Neural progenitor cell (in vitro differentiated cells): Measurements from ENCODE around the gene PCLAF. TPM values are rescaled to one million over a fixed set of nuclear protein-coding genes. Genes with fewer than 3 reads are reported as not detected.
A peak's percentile ranks its signal among the peaks of the same experiment; 100 is the strongest.
"Not testable (repeated sequence)": the region's sequence is repeated elsewhere in the genome, so short reads cannot be mapped to it uniquely, and the experiment has no call there.

Experiments used
- DNase-seq: peaks from one replicate; pipeline ENCODE4 v3.0.0-alpha.2; 2016; ENCODE audit warnings: low spot score
- H2AFZ ChIP-seq: fragments of 200-600 bp; sonication (generic); replicated peaks from 2 replicates; pipeline ENCODE4 v1.6.1; 2016; ENCODE audit warnings: antibody characterized with exemption
- H3F3A ChIP-seq: fragments of 200-600 bp; sonication (generic); 2 replicates; pipeline ENCODE4 v1.6.1; 2016; ENCODE audit warnings: antibody characterized with exemption, low read depth
- H3K27ac ChIP-seq: fragments of 200-600 bp; sonication (generic); 2 replicates; pipeline ENCODE4 v1.5.1; 2016; ENCODE audit warnings: mild to moderate bottlenecking
- H3K27me3 ChIP-seq: fragments of 200-600 bp; sonication (generic); 2 replicates; pipeline ENCODE4 v1.6.1; 2016; ENCODE audit warnings: mild to moderate bottlenecking, moderate library complexity
- H3K36me3 ChIP-seq: fragments of 200-600 bp; sonication (generic); 2 replicates; pipeline ENCODE4 v1.5.1; 2016
- H3K4me1 ChIP-seq: fragments of 200-600 bp; sonication (generic); 2 replicates; pipeline ENCODE4 v1.6.1; 2016; ENCODE audit warnings: mixed run types
- H3K4me2 ChIP-seq: fragments of 200-600 bp; sonication (generic); 2 replicates; pipeline ENCODE4 v1.6.1; 2016
- H3K4me3 ChIP-seq: fragments of 200-600 bp; sonication (generic); 2 replicates; pipeline ENCODE4 v1.5.1; 2016
- H3K79me2 ChIP-seq: fragments of 200-600 bp; sonication (generic); 2 replicates; pipeline ENCODE4 v1.6.1; 2016; ENCODE audit warnings: low read depth
- H3K9ac ChIP-seq: fragments of 200-600 bp; sonication (generic); 2 replicates; pipeline ENCODE4 v1.6.1; 2016
- H3K9me3 ChIP-seq: fragments of 200-600 bp; sonication (generic); 2 replicates; pipeline ENCODE4 v1.5.1; 2016; ENCODE audit warnings: low read depth
- H4K20me1 ChIP-seq: fragments of 200-600 bp; sonication (generic); 2 replicates; pipeline ENCODE4 v1.6.1; 2016; ENCODE audit warnings: low read depth
- H3K27ac Mint-ChIP-seq: 3 replicates; pipeline ENCODE4 v1.8.0; 2021; ENCODE audit warnings: mixed read lengths
- H3K27me3 Mint-ChIP-seq: 2 replicates; pipeline ENCODE4 v1.8.0; 2022; ENCODE audit warnings: low read depth, mild to moderate bottlenecking, inconsistent platforms, moderate library complexity, mixed read lengths; ENCODE audit not compliant: insufficient read depth
- H3K36me3 Mint-ChIP-seq: 3 replicates; pipeline ENCODE4 v1.8.0; 2021; ENCODE audit warnings: mixed read lengths
- H3K4me1 Mint-ChIP-seq: 3 replicates; pipeline ENCODE4 v1.8.0; 2021; ENCODE audit warnings: mixed read lengths
- H3K4me3 Mint-ChIP-seq: 3 replicates; pipeline ENCODE4 v1.8.0; 2021; ENCODE audit warnings: mild to moderate bottlenecking, moderate library complexity, mixed read lengths
- H3K9me3 Mint-ChIP-seq: 3 replicates; pipeline ENCODE4 v1.8.0; 2020; ENCODE audit warnings: mixed read lengths
- EZH2 ChIP-seq: fragments of 200-600 bp; sonication (generic); IDR thresholded peaks from 2 replicates; pipeline ENCODE4 v1.6.1; 2017; ENCODE audit warnings: antibody characterized with exemption, mild to moderate bottlenecking, moderate library complexity
- EZH2phosphoT487 ChIP-seq: fragments of 200-600 bp; sonication (generic); IDR thresholded peaks from 2 replicates; pipeline ENCODE4 v1.6.1; 2017; ENCODE audit warnings: antibody characterized with exemption
- total RNA-seq: library from RNA; depleted of rRNA; stranded (reverse); fragments of >200 nt; gene quantifications from 2 replicates; pipeline ENCODE4 v1.2.3, GENCODE V29; 2015; ENCODE audit warnings: low replicate concordance
- TF ChIP-seq, protein P1 (sequence below): fragments of 200-600 bp; sonication (generic); IDR thresholded peaks from 2 replicates; pipeline ENCODE4 v1.5.1; 2017; ENCODE audit warnings: antibody characterized with exemption, mild to moderate bottlenecking

PCLAF gene
- total RNA-seq, 1 donor from 2014 or later: 220 TPM

DNA sequence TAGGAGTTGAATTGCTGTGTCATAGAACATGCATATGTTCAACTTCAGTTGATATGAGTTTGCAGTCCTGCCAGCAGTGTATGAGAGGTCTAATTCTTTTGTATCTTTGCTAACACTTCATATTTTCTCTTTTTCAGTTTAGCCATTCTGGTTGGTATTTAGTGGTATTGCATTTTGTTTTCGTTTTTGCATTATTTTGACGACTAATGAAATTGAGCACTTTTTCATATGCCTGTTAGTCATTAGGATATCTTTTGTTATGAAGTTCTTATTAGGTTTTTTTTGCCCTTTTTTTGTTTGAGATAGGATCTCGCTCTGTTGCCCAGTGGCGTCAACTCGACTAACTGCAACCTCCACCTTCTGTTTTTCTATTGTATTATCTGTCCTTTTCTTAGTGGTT is 15.5 kb upstream of the PCLAF start:
- Histone ChIP-seq H3K79me2 (no peaks in the 10 kb centered on the region), H2AFZ (no peak overlapping the region), H3K4me3 (no peak overlapping the region), H3K4me2 (no peak overlapping the region), H3K4me1 (no peaks in the 10 kb centered on the region), H4K20me1 (no peaks in the 10 kb centered on the region), H3K27ac (no peak overlapping the region), H3K27me3 (no peaks in the 10 kb centered on the region), H3F3A (no peaks in the 10 kb centered on the region), H3K9ac (no peak overlapping the region), H3K36me3 (peaks cover 11% of the 10 kb centered on the region), H3K9me3 (no peaks in the 10 kb centered on the region)
- H3K27me3 Mint-ChIP-seq: no peaks in the 10 kb centered on the region
- H3K9me3 Mint-ChIP-seq: no peaks in the 10 kb centered on the region
- no peak for DNase-seq
- H3K36me3 Mint-ChIP-seq: peaks cover 17% of the 10 kb centered on the region
- no peaks in the 10 kb centered on the region for H3K4me1 Mint-ChIP-seq
- TF ChIP-seq, protein P1, sequence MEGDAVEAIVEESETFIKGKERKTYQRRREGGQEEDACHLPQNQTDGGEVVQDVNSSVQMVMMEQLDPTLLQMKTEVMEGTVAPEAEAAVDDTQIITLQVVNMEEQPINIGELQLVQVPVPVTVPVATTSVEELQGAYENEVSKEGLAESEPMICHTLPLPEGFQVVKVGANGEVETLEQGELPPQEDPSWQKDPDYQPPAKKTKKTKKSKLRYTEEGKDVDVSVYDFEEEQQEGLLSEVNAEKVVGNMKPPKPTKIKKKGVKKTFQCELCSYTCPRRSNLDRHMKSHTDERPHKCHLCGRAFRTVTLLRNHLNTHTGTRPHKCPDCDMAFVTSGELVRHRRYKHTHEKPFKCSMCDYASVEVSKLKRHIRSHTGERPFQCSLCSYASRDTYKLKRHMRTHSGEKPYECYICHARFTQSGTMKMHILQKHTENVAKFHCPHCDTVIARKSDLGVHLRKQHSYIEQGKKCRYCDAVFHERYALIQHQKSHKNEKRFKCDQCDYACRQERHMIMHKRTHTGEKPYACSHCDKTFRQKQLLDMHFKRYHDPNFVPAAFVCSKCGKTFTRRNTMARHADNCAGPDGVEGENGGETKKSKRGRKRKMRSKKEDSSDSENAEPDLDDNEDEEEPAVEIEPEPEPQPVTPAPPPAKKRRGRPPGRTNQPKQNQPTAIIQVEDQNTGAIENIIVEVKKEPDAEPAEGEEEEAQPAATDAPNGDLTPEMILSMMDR: no peak
- TF ChIP-seq EZH2phosphoT487: no peak
- TF ChIP-seq EZH2: no peak
- no peak overlapping the region for H3K4me3 Mint-ChIP-seq
- H3K27ac Mint-ChIP-seq: no peak overlapping the region

DNA sequence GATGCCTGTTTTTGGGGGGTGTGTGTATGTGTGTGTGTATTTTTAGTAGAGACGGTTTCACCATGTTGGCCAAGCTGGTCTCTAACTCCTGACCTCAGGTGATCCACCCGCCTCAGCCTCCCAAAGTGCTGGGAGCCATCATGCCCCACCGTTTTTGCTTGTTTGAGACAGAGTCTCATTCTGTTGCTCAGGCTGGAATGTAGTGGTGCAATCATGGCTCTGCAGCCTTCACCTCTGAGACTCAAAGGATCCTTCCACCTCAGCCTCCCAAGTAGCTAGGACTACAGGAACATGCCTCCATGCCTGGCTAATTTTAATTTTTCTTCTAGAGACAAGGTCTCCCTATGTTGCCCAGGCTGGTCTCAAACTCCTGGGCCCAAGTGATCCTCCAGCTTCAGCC is 11.2 kb upstream of the PCLAF start:
- H3K79me2 ChIP-seq: peaks cover 33% of the 10 kb centered on the region
- DNase-seq: not testable (repeated sequence)

DNA sequence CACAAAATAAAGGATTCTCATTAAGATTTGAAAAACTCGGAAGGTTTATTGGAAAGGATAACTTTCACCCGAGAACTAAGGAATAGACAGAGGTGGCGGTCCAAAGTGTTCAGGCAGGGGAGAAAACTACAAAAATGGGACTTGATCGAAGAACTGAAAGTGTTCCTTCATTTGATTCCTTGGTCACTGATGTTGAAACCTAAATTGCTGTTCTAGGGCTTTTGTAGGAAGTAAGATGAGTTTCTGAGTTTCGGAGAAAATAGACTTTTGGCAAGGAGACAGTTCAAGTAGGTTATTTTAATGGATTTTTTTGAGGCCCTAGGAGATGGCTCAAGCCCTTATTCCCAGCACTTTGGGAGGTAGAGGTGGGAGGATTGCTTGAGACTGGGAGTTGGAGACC is 7.8 kb upstream of the PCLAF start:
- H3K4me1 Mint-ChIP-seq: peaks cover 11% of the 10 kb centered on the region
- Histone ChIP-seq H3K9ac (no peak overlapping the region), H3K4me1 (no peaks in the 10 kb centered on the region), H3F3A (no peaks in the 10 kb centered on the region), H3K27ac (no peak overlapping the region), H3K4me3 (peak overlapping the region; percentile 90), H3K4me2 (peak overlapping the region; percentile 86), H3K9me3 (no peaks in the 10 kb centered on the region), H4K20me1 (no peaks in the 10 kb centered on the region), H2AFZ (no peak overlapping the region), H3K27me3 (no peaks in the 10 kb centered on the region), H3K79me2 (peaks cover 33% of the 10 kb centered on the region), H3K36me3 (no peaks in the 10 kb centered on the region)
- peak overlapping the region; percentile 98 for H3K4me3 Mint-ChIP-seq
- no peaks in the 10 kb centered on the region for H3K9me3 Mint-ChIP-seq
- peaks cover 2% of the 10 kb centered on the region for H3K27me3 Mint-ChIP-seq
- DNase-seq: no peak
- peaks cover 5% of the 10 kb centered on the region for H3K36me3 Mint-ChIP-seq
- H3K27ac Mint-ChIP-seq: no peak overlapping the region
- TF ChIP-seq EZH2phosphoT487 (no peak), EZH2 (no peak)
- TF ChIP-seq, protein P1: no peak

More for the DNA sequence above, 11.2 kb upstream of the PCLAF start:
- not testable (repeated sequence) for H3K27ac Mint-ChIP-seq, H3K36me3 Mint-ChIP-seq, H3K27me3 ChIP-seq, H3K4me1 Mint-ChIP-seq, H3K4me3 ChIP-seq, H3K4me2 ChIP-seq, H3K4me1 ChIP-seq, H2AFZ ChIP-seq, H3K9me3 Mint-ChIP-seq, H3K9ac ChIP-seq, H4K20me1 ChIP-seq, H3K4me3 Mint-ChIP-seq, H3K9me3 ChIP-seq, H3K27ac ChIP-seq, H3K36me3 ChIP-seq, H3K27me3 Mint-ChIP-seq, H3F3A ChIP-seq

DNA sequence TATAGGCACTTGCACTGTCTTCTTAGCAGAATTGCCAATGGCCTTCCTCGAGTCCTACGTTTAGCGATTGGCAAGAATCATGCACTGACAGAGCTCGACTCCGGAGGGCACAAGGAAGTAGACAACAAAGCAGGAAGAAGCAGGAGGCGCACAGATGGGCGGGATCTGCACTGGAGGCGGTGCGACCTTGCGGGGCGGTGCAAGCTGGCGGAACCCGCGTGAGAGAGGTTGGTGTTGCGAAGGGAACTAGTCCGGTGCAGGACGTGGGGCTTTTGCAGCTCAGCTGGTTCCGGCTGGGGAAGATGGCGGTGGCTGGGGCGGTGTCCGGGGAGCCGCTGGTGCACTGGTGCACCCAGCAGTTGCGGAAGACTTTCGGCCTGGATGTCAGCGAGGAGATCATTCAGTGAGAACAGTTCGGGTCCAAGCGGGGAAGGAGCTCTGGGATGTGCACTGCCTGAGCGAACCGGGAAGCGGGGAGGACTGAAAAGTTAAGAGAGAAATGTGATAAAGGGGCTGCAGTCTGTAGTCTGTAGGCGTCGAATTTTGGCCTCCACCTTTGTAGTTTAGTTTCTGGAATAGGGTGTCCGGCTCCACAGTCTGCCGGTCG is 6.4 kb upstream of the PCLAF start, which contains the start of gene TRIP4:
Gene TRIP4, plus strand, starts transcription at position 275 of the 607 bp plus-strand sequence. Its CDS starts 28 bp downstream, at position 303.
- Histone ChIP-seq H3F3A (no peaks in the 10 kb centered on the region), H2AFZ (peak within 1 kb of the TSS; percentile 96), H3K4me1 (peaks cover 5% of the 10 kb centered on the region), H3K9ac (peak within 1 kb of the TSS; percentile 73), H3K9me3 (no peaks in the 10 kb centered on the region), H3K27ac (peak within 1 kb of the TSS; percentile 4), H3K4me2 (peak within 1 kb of the TSS; percentile 86), H4K20me1 (no peaks in the 10 kb centered on the region), H3K27me3 (no peaks in the 10 kb centered on the region), H3K36me3 (no peaks in the 10 kb centered on the region), H3K4me3 (peak within 1 kb of the TSS; percentile 90), H3K79me2 (peaks cover 33% of the 10 kb centered on the region)
- H3K4me1 Mint-ChIP-seq: peaks cover 18% of the 10 kb centered on the region
- peak within 1 kb of the TSS; percentile 98 for H3K4me3 Mint-ChIP-seq
- H3K27ac Mint-ChIP-seq: peak within 1 kb of the TSS; percentile 89
- peak; percentile 93 for DNase-seq
- no peaks in the 10 kb centered on the region for H3K36me3 Mint-ChIP-seq
- H3K9me3 Mint-ChIP-seq: no peaks in the 10 kb centered on the region
- peaks cover 2% of the 10 kb centered on the region for H3K27me3 Mint-ChIP-seq
- TF ChIP-seq EZH2 (no peak), EZH2phosphoT487 (no peak)
- TF ChIP-seq, protein P1: peak; percentile 7
